HEK293T (cell line): ENCODE data around the gene RAB10.

Experiments used
- ARNT ChIP-seq: fragments of 450-650 bp; IDR thresholded peaks from 2 replicates; pipeline ENCODE4 v1.6.1; 2017; ENCODE audit warnings: mild to moderate bottlenecking
- BHLHE40 ChIP-seq: fragments of 450-650 bp; IDR thresholded peaks from 2 replicates; pipeline ENCODE4 v1.6.1; 2016; ENCODE audit warnings: mild to moderate bottlenecking, moderate library complexity, borderline replicate concordance
- CTBP1 ChIP-seq: fragments of 450-650 bp; IDR thresholded peaks from 2 replicates; pipeline ENCODE4 v1.6.1; 2016; ENCODE audit warnings: borderline replicate concordance
- FOXM1 ChIP-seq: fragments of 450-650 bp; IDR thresholded peaks from 2 replicates; pipeline ENCODE4 v1.6.1; 2017; ENCODE audit warnings: mild to moderate bottlenecking, borderline replicate concordance
- SP1 ChIP-seq: fragments of 450-650 bp; IDR thresholded peaks from 2 replicates; pipeline ENCODE4 v1.6.1; 2017
- SUZ12 ChIP-seq: fragments of 450-650 bp; IDR thresholded peaks from 2 replicates; pipeline ENCODE4 v1.6.1; 2016; ENCODE audit warnings: mild to moderate bottlenecking

DNA sequence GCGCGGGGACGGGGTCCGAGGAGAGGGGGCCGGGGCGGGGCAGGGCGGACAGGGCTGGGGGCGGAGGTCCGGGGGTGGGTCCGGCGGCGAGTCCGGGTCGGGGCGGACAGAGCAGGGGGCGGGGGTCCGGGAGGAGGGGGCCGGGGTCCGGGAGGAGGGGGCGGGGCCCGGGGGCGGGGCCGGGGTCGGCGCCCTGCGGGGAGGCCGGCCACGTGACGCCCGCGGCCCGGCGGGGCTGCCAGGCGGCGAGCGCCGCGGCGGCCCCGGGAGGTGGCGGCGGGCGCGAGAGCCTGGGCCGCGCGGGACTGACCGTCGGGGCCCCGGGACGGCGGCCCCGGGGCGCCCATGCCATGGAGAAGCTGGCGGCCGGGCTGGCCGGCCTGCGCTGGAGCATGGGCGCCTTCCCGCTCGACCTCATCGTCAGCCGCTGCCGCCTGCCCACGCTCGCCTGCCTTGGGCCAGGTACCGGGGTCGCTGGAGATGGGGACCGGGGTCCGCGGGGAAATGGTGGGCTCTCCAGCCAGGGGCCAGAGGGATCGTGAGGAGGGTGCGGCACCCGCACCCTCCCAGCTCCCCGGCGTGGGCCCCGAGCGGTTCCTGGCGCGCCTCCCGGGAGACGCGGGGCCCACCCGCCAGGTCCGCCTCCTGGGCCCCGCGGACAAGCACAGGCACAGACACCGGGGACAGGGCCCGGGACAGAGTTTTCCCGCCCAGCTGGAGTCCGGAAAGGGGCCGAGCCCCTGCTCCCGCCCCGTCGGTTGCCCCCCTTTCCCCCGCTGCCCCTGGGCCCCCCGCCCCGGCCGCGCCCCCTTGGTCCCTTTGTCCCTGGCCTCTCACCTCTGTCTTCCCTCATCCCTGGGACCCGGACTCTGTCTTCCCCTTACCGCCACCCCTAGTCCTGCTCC is 139.2 kb downstream of the RAB10 start, which contains the start of gene GAREM2:
- TF ChIP-seq FOXM1 (no peak), SP1 (no peak), CTBP1 (no peak), ARNT (no peak), BHLHE40 (no peak), SUZ12 (no peak)
